Rectal smooth muscle tissue (tissue), 1 donor: ENCODE data around the gene APC.
"Not testable (repeated sequence)": the region's sequence is repeated elsewhere in the genome, so short reads cannot be mapped to it uniquely, and the experiment has no call there.

ENCODE experiments used
- H3K27ac ChIP-seq: one replicate; pipeline ENCODE4 v1.7.0; 2013; ENCODE audit warnings: low read depth, low read length, inconsistent platforms
- H3K27me3 ChIP-seq: one replicate; pipeline ENCODE4 v1.7.0; 2013; ENCODE audit warnings: low read length; ENCODE audit not compliant: control insufficient read depth, insufficient read depth
- H3K36me3 ChIP-seq: one replicate; pipeline ENCODE4 v1.7.0; 2013; ENCODE audit warnings: low read length; ENCODE audit not compliant: control insufficient read depth, insufficient read depth
- H3K4me1 ChIP-seq: one replicate; pipeline ENCODE4 v1.7.0; 2013; ENCODE audit warnings: low read length; ENCODE audit not compliant: control insufficient read depth, insufficient read depth
- H3K4me3 ChIP-seq: one replicate; pipeline ENCODE4 v1.7.0; 2013; ENCODE audit warnings: low read length
- H3K9ac ChIP-seq: one replicate; pipeline ENCODE4 v1.7.0; 2013; ENCODE audit warnings: low read length

APC gene

DNA sequence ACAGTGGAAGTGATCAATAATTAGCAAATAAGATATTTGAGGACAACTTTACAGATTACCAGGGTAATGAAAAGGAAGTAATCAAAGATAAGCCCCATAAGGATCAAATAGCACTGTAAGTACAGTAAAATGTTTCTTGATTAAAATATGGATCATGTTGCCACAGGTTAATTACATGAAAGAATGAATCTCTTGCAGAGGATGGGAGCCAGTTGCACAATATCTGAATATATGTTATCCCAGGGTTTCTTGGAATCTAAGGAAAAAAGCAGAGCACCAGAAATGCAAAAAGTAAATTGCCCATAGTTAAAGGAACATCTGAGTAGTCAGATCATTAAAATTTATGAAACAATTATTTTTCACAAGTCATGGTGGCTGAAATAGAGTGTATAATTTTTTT, 109.6 kb downstream of the APC start:
- Histone ChIP-seq H3K4me3 (no peak overlapping the region), H3K27me3 (no peaks in the 10 kb centered on the region), H3K4me1 (no peaks in the 10 kb centered on the region), H3K9ac (no peak overlapping the region), H3K36me3 (no peaks in the 10 kb centered on the region), H3K27ac (no peak overlapping the region)

DNA sequence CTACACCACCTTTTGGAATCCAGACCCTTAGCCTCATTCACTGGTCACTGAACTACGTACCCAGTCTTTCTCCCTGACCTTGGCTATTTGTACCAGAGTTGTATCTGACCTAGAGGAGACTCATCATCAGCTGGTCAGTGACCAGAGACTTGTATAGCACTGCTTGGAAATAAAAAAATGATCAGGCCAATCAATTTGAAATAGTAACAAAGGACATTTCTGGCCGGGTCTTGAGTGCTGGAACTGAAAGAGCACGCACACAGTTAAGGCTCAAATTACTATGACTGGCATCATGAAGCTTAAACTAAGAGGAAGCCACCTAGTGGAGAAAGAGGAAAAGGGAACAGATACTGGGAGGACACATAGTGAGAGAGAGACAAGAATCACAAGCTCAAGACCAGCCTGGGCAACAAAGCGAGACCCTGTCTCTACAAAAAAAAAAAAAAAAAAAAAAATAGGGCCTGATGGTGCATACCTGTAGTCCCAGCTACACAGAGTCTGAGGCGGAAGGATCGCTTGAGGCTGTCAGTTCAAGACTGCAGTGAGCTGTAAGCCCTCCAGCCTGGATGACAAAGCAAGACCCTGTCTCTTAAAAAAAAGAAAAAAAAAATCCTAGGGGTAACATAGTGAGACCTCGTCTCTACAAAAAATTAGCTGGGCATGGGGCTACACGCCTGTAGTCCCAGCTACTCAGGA, 110.6 kb downstream of the APC start:
- no peak overlapping the region for H3K27ac ChIP-seq
- no peaks in the 10 kb centered on the region for H3K4me1 ChIP-seq
- no peaks in the 10 kb centered on the region for H3K36me3 ChIP-seq
- H3K27me3 ChIP-seq: no peaks in the 10 kb centered on the region
- H3K9ac ChIP-seq: no peak overlapping the region
- no peak overlapping the region for H3K4me3 ChIP-seq

DNA sequence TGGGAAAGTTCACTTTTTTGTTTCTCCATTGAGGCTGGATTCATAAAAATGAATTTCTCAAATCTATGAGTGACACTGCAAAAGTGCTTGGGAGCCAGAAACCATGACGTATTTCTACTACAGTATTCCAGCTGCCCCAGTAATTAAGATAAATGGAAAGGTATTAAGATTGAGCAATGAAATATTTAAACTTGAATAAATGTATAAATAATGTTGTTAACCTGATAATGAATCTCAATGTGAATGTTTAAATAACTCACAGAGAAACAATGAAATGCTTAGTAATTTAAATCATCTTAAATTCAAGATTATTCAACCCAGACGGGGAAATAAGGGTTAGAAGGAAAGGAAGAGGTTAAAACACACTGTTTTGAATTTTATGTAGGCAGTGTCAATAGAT, 112.2 kb downstream of the APC start:
- H3K4me1 ChIP-seq: no peaks in the 10 kb centered on the region
- no peaks in the 10 kb centered on the region for H3K36me3 ChIP-seq
- no peak overlapping the region for H3K27ac ChIP-seq
- no peaks in the 10 kb centered on the region for H3K27me3 ChIP-seq
- no peak overlapping the region for H3K4me3 ChIP-seq
- no peak overlapping the region for H3K9ac ChIP-seq

DNA sequence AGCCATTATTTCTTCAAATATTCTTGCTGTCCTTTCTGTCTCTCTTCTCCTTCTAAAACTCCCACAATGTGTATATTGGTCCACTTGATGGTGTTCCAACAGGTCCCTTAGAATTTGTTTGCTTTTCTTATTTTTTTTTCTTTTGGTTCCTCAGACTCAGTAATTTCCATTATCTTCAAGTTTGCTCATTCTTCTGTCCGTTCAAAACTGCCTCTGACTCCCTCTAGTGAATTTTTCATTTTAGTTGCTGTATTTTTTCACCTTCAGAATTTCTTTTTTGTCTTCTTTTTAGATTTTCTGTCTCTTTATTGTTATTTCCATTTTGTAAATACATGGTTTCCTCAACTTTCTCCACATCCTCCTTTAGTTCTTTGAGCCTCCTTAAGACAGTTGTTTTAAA, 117.0 kb downstream of the APC start:
- Histone ChIP-seq H3K27me3 (no peaks in the 10 kb centered on the region), H3K9ac (no peak overlapping the region), H3K27ac (no peak overlapping the region), H3K36me3 (no peaks in the 10 kb centered on the region), H3K4me3 (no peak overlapping the region), H3K4me1 (no peaks in the 10 kb centered on the region)

DNA sequence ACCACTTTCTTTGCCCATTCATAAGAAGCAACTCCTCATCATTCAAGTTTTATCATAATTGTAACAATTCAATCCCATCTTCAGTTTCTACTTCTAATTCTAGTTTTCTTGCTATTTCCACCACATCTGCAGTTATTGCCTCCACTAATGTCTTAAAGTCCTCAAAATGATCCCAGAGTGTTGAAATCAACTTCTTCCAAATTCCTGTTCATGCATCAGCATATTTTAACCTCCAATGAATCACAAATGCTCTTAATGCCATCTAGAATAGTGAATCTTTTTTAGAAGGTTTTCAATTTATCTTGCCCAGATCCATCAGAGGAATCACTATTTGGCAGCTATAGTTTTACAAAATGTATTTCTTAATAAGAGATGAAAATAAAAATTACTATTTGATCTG, 120.2 kb downstream of the APC start:
- Histone ChIP-seq H3K27ac (no peak overlapping the region), H3K27me3 (no peaks in the 10 kb centered on the region), H3K4me1 (peaks cover 7% of the 10 kb centered on the region), H3K36me3 (no peaks in the 10 kb centered on the region), H3K9ac (no peak overlapping the region), H3K4me3 (no peak overlapping the region)

DNA sequence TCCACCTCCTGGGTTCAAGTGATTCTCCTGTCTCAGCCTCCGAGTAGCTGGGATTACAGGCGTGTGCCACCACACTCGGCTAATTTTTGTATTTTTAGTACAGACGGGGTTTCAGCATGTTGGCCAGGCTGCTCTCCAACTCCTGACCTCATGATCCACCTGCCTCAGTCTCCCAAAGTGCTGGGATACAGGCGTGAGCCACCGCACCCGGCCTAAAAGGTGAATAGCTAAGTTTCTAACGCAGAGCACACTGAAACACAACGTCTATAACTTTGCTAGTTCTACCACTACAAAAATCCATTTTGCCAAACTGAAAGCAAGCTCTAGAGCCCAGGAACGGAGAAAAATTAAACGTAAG, 122.9 kb downstream of the APC start:
- peak overlapping the region; percentile 6 for H3K9ac ChIP-seq
- H3K27me3 ChIP-seq, H3K4me1 ChIP-seq, H3K36me3 ChIP-seq: not testable (repeated sequence)
- H3K4me3 ChIP-seq: peak overlapping the region; percentile 81
- H3K27ac ChIP-seq: peak overlapping the region; percentile 61

DNA sequence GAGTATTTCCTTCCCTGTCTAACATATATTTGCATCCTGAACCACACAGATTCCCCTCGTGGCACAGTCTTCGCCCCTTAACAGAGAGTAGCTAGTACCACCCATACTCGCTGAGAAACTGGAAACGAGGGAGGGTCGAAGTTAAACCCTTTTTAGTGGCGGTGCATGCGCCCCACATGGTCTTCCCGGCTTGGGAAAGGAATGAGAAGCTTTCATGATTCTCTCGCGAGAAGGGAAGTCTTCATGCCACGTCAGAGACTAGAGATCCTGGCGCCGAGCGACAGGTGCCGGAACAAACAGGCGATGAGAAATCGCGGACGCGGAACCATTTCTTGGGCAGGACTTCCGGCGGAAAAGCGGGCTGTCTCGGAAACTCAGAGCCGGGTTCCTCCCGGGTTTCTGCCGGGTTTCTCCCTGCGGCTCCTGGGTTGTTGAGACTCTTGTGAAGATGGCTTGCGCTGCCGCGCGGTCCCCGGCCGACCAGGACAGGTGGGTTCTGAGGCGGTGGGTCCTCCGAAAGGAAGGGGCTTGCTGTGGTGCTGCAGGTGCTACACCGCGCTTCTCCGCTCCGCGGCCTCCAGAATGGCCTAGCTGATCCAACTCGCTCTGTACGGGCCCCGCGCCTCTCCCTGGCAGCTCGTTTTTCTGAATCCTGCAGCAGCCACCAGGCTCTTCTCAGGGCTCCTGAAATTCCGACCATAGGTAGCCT, 123.4 kb downstream of the APC start, which contains the start of gene SRP19:
Gene SRP19 (plus strand): TSS at position 359 of the 709 bp plus-strand sequence. CDS start 90 bp downstream, at position 449.
- H3K27ac ChIP-seq: peak within 1 kb of the TSS; percentile 70
- peak within 1 kb of the TSS; percentile 81 for H3K4me3 ChIP-seq
- peak within 1 kb of the TSS; percentile 60 for H3K9ac ChIP-seq
- peaks cover 7% of the 10 kb centered on the region for H3K4me1 ChIP-seq
- no peaks in the 10 kb centered on the region for H3K27me3 ChIP-seq
- H3K36me3 ChIP-seq: peaks cover 7% of the 10 kb centered on the region

DNA sequence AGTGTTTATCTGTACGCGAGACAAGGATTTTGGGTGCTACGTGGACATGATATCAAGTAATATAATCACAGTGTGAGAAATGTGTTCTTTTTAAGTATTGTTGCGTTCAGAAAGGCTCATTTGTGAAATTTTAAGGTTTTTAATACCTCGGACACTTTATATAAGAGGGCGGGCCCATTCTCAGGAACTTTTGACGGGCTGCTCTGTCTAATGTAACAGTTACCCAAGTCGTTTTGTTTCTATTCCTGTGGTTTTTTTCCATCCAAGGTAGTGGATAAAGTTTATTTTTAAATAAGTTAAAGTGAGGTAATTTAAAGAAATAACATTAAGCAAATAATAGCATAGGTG, 123.9 kb downstream of the APC start:
- Histone ChIP-seq H3K4me3 (peak overlapping the region; percentile 81), H3K36me3 (peaks cover 12% of the 10 kb centered on the region), H3K27ac (peak overlapping the region; percentile 70), H3K9ac (peak overlapping the region; percentile 60), H3K4me1 (peaks cover 7% of the 10 kb centered on the region), H3K27me3 (no peaks in the 10 kb centered on the region)

DNA sequence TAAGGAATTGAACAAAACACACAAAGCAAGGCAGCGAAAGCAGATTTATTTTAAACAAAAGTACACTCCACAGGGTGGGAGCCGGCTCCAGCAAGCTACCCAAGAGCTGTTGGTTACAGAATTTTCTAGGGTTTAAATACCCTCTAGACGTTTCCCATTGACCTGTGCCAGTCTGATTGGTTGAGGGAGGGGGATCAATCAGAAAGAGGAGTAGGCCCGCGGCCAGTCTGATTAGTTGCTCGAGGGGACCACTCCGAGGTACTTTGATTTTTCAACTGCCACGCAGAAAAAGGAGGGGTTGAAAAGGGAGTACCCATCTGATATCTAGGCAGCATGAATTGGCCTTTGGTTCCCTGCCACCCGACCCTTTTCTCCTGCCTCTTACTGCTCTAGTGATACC, 124.4 kb downstream of the APC start:
- H3K9ac ChIP-seq: peak overlapping the region; percentile 60
- peaks cover 14% of the 10 kb centered on the region for H3K36me3 ChIP-seq
- peak overlapping the region; percentile 70 for H3K27ac ChIP-seq
- H3K4me1 ChIP-seq: peaks cover 7% of the 10 kb centered on the region
- H3K4me3 ChIP-seq: peak overlapping the region; percentile 81
- H3K27me3 ChIP-seq: no peaks in the 10 kb centered on the region

DNA sequence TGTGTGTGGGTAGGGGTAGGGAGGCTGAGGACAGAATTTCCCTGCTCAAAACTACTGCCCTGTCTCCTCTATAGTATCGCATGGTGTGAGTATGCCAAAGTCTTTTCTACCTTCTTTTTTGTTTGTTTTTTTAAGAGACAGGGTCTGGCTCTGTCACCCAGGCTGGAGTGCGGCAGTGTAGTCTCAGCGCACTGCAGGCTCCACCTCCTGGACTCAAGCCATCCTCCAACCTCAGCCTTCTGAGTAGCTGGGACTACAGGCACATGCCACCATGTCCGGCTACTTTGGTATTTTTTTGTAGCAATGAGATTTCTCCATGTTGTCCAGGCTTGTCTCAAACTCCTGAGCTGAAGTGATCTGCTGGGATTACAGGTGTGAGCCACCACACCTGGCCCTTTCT, 125.9 kb downstream of the APC start:
- no peak overlapping the region for H3K27ac ChIP-seq
- H3K36me3 ChIP-seq: peaks cover 19% of the 10 kb centered on the region
- H3K4me3 ChIP-seq: no peak overlapping the region
- peaks cover 7% of the 10 kb centered on the region for H3K4me1 ChIP-seq
- H3K27me3 ChIP-seq: no peaks in the 10 kb centered on the region
- H3K9ac ChIP-seq: no peak overlapping the region

DNA sequence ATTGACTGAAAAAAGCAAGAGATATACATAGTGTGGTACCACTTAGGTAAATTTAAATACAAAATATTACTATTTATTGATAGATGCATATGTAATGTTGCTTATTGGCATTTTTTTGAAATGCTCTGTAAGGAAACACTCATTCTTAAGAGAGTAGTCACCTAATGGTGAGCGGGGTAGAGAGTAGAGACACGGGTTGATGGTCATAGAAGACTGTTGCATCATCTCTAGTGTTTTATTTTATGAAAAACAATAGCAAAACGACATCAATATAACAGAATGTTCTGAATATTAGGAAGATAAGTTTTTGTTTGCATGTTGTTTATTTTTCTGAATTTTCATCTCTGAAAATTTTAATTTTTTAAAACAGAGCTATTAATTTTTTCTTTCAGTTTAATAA, 127.4 kb downstream of the APC start:
- no peak overlapping the region for H3K9ac ChIP-seq

DNA sequence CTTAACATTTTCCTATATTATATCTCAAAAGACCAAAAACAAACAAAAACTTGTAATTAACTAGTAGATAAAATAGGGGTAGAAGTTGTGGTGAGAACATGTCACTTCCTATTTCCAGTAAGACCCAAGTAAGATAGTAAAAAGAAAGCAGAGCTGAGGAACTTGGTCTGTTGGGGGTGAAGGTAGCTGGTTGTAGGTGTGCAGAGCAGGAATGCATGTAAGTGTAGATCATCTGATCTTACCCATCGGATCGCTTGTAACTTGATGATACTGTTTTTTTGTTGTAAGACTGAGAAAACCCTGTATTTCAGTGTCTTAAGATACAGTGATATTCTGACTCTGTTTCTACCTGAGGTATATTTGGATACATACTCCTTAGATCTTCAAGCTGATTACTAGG, 129.1 kb downstream of the APC start:
- Histone ChIP-seq H3K27me3 (no peaks in the 10 kb centered on the region), H3K9ac (no peak overlapping the region), H3K4me1 (peaks cover 7% of the 10 kb centered on the region), H3K27ac (no peak overlapping the region), H3K36me3 (peaks cover 27% of the 10 kb centered on the region), H3K4me3 (no peak overlapping the region)

More for the DNA sequence above, 127.4 kb downstream of the APC start:
- Histone ChIP-seq H3K4me3 (no peak overlapping the region), H3K4me1 (peaks cover 7% of the 10 kb centered on the region), H3K36me3 (peaks cover 23% of the 10 kb centered on the region), H3K27me3 (no peaks in the 10 kb centered on the region), H3K27ac (no peak overlapping the region)

DNA sequence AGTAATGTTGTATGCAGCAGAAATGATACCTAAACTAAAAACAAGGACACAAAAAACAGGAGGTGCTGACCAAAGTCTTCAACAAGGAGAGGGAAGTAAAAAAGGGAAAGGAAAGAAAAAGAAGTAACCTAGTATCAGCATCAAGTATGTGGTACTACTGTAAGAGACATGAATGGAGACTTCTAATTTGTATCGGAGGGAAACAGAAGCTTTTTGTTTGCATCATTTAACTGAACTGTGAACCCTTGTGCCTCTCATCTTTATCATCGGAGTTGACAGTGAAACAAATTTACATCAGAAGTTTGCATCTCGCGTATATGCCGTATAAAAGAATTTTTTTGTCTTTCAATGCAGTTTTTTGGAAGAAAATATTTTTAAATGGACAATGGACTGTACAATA, 129.7 kb downstream of the APC start:
- Histone ChIP-seq H3K4me3 (no peak overlapping the region), H3K27me3 (no peaks in the 10 kb centered on the region), H3K4me1 (peaks cover 2% of the 10 kb centered on the region), H3K36me3 (peaks cover 27% of the 10 kb centered on the region), H3K9ac (no peak overlapping the region), H3K27ac (no peak overlapping the region)
